GM11168 (cell line): ENCODE data around the gene ZNF227.
"Not testable (repeated sequence)": the region's sequence is repeated elsewhere in the genome, so short reads cannot be mapped to it uniquely, and the experiment has no call there.

Experiments used
- in situ Hi-C: fragments of 300-500 bp; cut with MboI; formaldehyde crosslinking; loops from one replicate; pipeline ENCODE4 v1.12.0; 2022; ENCODE audit warnings: low sequenced_read_pairs; ENCODE audit not compliant: unreplicated experiment

Gene ZNF227

GRCh38 chr19:44212250-44212865 is at the start of gene ZNF227:
ZNF227 (plus strand) TSS chr19:44212532; CDS start chr19:44217793, 5,261 bp downstream.
- in situ Hi-C loops = loop anchor here (5.0 kb wide), 1 partner anchor 90 kb away; no protein-coding TSS in a partner anchor

DNA sequence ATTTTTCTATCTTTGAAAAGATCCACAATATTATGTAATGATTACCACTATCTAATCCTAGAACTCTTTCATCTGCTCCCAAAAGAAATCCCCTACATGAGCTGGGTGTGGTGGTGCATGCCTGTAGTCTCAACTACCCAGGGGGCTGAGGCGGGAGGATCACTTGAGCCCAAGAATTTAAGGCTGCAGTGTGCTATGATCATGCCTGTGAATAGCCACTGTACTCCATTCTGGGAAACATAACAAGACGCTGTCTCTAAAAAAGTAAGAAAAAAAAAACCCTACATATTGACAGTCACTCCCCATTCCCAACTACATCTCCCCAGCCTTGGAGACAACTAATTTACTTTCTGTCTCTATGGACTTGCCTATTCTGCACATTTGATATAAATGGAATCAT is 48.5 kb upstream of the ZNF227 start:
- in situ Hi-C loops = no loop called here

DNA sequence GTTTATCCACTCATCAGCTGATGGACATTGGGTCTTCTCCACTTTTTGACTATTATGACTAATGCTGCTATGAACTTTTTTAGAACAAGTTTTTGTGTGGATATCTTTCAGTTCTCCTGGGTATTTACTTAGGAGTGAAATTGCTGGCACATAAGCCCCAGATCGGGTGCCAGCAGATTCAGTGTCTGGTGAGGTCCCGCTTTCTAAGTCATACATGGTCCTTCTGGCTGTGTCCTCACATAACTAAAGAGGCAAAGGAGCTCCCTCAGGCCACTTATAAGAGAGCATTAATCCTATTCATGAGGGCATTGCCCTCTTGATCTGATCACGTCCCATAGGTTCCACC is 48.0 kb upstream of the ZNF227 start:
- in situ Hi-C loops = no loop called here

GRCh38 chr19:44164673-44165512 is 47.4 kb upstream of the ZNF227 start, which contains the start of gene ZNF226:
ZNF226 (plus strand) TSS chr19:44165100; CDS start chr19:44170081, 4,981 bp downstream.
- in situ Hi-C loops = no loop called here

DNA sequence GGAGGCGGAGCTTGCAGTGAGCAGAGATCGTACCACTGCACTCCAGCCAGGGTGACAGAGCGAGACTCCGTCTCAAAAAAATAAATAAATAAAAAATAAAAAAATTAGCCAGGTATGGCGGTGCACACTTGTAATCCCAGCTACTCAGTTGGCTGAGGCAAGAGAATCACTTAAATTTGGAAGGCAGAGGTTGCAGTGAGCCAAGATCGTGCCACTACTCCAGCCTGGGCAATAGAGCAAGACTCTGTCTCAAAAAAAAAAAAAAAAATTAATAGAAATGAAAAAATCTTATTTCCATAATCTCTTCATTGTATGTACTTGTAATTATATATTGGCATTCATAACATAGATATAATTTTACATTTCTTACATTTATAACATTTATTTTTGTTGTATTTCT is 41.7 kb upstream of the ZNF227 start:
- in situ Hi-C loops = not testable (repeated sequence)

- in situ Hi-C loops = no loop called here
Observed at GRCh38 chr19:44176590-44176989, 35.7 kb upstream of the ZNF227 start.

- in situ Hi-C loops = no loop called here
Observed at GRCh38 chr19:44180968-44181367, 31.4 kb upstream of the ZNF227 start.

GRCh38 chr19:44182145-44182544 is 30.2 kb upstream of the ZNF227 start:
- in situ Hi-C loops = no loop called here

GRCh38 chr19:44190020-44190419 is 22.3 kb upstream of the ZNF227 start:
- in situ Hi-C loops = no loop called here

DNA sequence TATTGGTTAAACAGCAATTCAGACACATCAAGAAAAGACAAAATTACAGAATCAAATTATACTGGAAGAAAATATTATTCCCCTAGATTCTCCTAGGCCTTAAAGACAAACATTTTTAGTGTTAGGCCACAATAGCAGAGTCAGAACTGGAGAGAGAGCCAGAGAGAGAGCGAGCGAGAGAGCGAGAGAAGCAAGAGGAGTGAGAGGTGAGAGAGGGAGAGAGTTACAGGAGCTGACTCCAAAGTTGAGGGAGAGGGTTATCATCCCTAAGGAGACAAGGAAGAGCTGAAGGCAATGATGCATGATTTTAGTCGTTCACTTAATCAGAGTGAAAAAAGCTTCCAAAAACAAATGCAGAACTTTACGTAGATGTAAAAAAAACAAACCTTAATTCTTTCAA is 20.2 kb upstream of the ZNF227 start:
- in situ Hi-C loops = no loop called here

GRCh38 chr19:44196772-44197171 is 15.6 kb upstream of the ZNF227 start:
- in situ Hi-C loops = no loop called here

- in situ Hi-C loops = no loop called here
Observed at GRCh38 chr19:44202470-44202869, 9.9 kb upstream of the ZNF227 start.

- in situ Hi-C loops = no loop called here
Observed at GRCh38 chr19:44202974-44203373, 9.4 kb upstream of the ZNF227 start.

GRCh38 chr19:44203877-44204276 is 8.5 kb upstream of the ZNF227 start:
- in situ Hi-C loops = not testable (repeated sequence)

- in situ Hi-C loops = no loop called here
Observed at GRCh38 chr19:44204772-44205171, 7.6 kb upstream of the ZNF227 start.

DNA sequence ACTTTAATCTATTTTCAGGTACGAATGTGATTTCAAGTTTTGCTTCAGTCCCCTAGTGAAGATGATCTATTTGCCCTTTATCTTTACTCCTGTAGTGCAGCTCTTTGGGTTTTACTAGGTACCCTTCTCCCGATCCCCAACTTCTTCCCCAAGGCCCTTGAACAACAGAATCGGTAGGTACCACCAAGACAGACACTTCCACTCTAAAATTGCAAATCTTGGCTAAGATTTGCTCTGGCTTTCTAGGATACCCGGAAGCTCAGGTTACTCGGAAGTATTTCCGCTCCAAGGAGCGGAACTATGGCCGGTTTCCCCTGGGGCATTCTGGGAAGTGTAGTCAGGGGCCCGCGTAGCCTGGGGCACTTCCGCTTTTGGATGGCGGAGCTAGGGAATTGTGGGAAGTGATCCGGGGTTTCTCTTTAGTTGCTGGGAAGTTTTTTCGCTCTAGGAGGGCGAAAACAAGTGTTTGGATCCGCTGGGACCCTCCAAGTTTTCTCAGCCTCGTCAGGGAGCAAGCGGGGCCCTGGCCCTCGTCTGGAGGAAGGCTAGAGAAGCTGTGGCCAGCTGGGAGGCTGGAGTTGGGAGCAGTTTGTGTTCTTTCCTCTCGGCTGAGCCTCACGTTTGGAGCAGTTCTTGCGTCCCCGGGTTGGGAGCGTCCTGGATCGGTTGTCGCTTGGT is 5.1 kb upstream of the ZNF227 start:
- in situ Hi-C loops = no loop called here

- in situ Hi-C loops = loop anchor here (5.0 kb wide), 1 partner anchor 89 kb away; no protein-coding TSS in a partner anchor
Observed at GRCh38 chr19:44212866-44213346, 574 bp downstream of the ZNF227 start.

GRCh38 chr19:44219926-44220325 is 7.6 kb downstream of the ZNF227 start:
- in situ Hi-C loops = not testable (repeated sequence)

DNA sequence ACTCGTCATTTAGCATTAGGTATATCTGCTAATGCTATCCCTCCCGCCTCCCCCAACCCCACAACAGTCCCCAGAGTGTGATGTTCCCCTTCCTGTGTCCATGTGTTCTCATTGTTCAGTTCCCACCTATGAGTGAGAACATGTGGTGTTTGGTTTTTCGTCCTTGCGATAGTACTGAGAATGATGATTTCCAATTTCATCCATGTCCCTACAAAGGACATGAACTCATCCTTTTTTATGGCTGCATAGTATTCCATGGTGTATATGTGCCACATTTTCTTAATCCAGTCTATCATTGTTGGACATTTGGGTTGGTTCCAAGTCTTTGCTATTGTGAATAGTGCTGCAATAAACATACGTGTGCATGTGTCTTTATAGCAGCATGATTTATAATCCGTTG is 8.4 kb downstream of the ZNF227 start:
- in situ Hi-C loops = not testable (repeated sequence)

DNA sequence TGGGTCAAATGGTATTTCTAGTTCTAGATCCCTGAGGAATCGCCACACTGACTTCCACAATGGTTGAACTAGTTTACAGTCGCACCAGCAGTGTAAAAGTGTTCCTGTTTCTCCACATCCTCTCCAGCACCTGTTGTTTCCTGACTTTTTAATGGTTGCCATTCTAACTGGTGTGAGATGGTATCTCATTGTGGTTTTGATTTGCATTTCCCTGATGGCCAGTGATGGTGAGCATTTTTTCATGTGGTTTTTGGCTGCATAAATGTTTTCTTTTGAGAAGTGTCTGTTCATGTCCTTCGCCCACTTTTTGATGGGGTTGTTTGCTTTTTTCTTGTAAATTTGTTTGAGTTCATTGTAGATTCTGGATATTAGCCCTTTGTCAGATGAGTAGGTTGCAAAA is 9.0 kb downstream of the ZNF227 start:
- in situ Hi-C loops = not testable (repeated sequence)

DNA sequence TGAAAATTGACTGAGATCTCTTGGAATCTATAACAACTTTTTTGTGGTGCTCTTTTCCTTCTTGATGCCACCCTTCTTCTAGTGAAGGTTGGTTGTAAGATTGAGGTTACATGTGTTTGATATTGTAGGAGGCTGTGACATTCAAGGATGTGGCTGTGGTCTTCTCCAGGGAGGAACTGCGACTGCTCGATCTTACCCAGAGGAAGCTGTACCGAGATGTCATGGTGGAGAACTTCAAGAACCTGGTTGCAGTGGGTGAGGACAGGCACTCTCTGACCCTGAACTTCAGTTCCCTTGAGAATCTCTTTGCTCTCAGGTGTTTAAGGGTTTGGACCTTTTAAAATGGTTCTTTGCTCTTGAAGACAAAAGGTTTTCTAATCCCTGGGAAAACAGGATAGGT is 16.0 kb downstream of the ZNF227 start:
- in situ Hi-C loops = no loop called here
